Activated T-helper 1 cell treated with anti-CD3 and anti-CD28 coated beads, Interleukin-2, amount 50 U/mL, for 16 hours (primary cell): ENCODE results near the gene E4F1.
"Not testable (repeated sequence)": the region's sequence is repeated elsewhere in the genome, so short reads cannot be mapped to it uniquely, and the experiment has no call there.

ENCODE experiments used
- DNase-seq, 2 donors: peaks; one replicate each; pipeline ENCODE4 v3.0.0-alpha.2; 2020; ENCODE audit warnings: low read depth in 1 of 2, low spot score in 1 of 2

The E4F1 gene

GRCh38 chr16:2243031-2243528 lies 19.7 kb downstream of the E4F1 start:
- DNase-seq: no peak

- DNase-seq: no peak
Observed at GRCh38 chr16:2243781-2244180, 20.4 kb downstream of the E4F1 start.

DNA sequence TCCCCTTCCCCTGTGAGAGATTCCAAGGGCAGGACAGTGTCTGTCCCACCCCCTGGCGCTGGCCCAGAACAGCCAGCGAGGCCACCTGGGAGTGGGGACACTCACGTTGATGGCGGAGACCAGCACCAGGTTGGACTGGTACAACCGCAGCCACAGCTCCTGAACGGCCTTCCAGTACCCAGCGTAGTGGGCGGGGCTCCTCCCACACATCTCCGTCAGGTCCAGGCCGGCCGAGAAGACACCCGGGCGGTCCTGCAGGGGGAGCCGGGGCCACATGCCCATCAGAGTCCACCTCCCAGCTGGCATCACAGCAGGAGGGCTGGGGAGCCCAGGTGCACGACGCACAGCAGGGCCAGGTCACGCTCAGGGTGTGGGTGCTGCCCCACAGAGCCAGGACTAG lies 20.9 kb downstream of the E4F1 start:
- no peak for DNase-seq

DNA sequence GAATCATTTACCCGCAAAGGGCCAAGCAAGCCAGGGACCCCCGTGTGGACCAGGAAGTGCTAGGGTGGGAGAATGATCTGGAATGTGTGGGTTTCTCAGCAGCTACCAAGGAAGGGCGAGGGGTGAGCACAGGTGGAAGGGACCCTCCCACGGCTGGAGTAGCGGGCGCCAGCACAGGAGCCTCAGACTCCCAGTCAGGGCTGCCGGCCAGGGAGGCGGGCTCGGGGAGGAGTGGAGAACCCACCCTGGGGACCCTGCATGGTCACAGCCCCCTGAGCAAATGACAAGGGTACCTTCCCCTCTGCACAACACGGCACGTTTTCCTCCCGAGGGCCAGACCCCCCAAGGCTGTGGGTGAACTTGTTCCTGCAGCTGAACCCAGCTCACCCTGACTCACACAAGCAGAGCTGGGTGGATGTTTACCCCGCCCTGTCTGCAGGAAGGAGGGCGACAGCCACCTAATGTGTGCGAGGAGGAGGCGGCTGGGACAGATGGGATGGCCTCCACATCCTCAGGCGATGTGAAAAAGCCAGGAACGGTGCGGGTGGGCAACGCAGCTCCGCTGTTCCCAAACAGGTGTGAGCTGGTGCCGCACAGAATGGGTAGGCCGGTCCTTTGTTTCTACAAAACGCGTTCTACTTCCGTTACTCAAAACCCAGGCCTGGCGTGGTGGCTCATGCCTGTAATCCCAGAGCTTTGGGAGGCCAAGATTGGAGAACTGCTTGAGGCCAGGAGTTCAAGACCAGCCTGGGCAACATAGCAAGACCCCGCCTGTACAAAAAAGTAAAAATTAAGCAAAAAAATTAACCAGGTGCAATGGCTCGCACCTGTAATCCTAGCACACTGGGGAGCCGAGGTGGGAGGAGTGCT lies 21.8 kb downstream of the E4F1 start:
- no peak for DNase-seq

GRCh38 chr16:2246301-2246885 lies 23.0 kb downstream of the E4F1 start:
- no peak for DNase-seq

GRCh38 chr16:2250652-2251295 lies 27.4 kb downstream of the E4F1 start:
- peak in 1 of 2 donors; percentile 30 for DNase-seq

GRCh38 chr16:2251296-2252111 lies 28.1 kb downstream of the E4F1 start, which contains the start of gene ECI1:
TSS of gene ECI1 (minus strand) at chr16:2251587. CDS start at chr16:2251566, 21 bp downstream.
- DNase-seq: peak; percentile 56 to 72

GRCh38 chr16:2252806-2253148 lies 29.4 kb downstream of the E4F1 start:
- DNase-seq: no peak

DNA sequence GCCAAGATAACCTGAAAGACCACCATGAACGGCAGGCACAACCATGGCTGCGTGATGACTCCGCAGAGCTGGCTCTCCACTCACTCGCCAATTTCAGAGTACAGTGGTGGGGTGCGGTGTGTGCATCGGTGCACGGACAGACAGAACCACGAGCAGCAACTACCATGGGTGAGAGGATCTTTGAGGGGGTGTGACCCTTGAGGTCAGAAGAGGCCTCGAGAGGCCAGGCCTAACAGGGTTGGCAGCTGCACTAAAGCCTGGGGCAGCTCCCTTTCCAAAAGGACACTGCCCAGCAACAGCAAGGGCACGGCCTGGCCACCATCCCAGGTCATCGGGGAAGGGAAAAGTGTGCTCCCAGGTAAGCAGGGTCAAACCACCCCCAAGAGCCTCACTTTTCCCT lies 29.9 kb downstream of the E4F1 start:
- DNase-seq: no peak

GRCh38 chr16:2256531-2257140 lies 33.2 kb downstream of the E4F1 start:
- no peak for DNase-seq

GRCh38 chr16:2257726-2258125 lies 34.3 kb downstream of the E4F1 start:
- no peak for DNase-seq

- DNase-seq: not testable (repeated sequence)
Observed at GRCh38 chr16:2258530-2258929, 35.1 kb downstream of the E4F1 start.

- DNase-seq: no peak
Observed at GRCh38 chr16:2260250-2260649, 36.9 kb downstream of the E4F1 start.

DNA sequence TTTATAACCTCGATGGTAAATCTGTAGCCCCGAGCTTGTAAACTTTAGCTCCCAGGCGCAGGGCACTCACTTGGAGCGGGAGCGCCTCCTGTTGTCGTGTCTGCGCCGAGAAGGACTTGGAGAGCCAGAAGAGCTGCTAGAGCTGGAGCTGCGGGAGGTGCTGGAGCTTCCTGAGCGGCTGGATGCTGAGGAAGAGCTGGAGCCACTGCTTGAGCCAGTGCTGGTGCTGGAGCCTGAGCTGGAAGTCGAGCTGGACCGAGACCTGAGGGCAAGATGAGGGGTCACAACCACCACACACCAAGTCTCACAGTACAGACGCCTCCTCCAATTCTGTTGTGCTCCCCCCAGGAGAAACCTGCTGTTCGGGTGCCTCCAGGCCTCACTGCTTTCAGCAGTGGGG lies 39.6 kb downstream of the E4F1 start:
- not testable (repeated sequence) for DNase-seq

GRCh38 chr16:2266887-2267286 lies 43.5 kb downstream of the E4F1 start:
- DNase-seq: not testable (repeated sequence)

GRCh38 chr16:2267505-2267912 lies 44.1 kb downstream of the E4F1 start:
- DNase-seq: not testable (repeated sequence)

DNA sequence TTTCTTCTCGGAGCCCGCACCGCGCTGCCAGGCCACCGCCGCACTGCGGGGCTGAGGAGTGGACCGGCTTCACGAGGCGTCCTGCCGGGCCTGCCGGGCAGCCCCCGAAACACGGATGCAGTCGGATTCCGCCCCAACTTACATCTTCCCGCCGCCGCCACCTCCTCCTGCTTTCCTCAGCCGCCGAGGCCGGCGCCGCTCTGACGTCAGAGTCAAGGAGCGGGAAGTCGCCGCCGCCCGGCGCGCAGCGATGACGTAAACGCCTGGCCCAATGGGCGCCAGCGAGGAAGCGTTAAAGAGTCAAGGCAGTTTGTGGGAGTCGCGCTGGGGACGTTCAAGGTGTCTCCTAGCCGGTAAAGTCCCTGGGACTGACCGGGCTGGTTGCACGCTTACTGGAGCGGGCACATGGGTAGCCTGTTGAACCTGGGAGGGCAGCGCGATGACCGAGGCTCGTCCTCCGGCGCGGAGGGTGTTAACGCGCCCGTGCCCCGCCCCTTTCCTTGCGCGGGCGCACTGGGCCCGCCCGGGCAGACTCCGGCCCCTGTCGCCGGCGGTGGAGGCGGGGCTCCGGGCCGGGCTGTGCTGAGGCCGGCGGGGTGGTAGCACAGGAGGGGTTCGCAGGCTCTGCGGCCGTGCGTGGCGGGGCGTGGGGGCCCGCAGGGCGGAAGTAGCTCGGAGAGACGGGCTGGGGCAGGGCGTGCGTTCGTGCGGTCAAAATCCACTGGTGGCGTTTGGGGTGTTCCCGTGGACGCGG lies 44.7 kb downstream of the E4F1 start, which contains the start of gene RNPS1:
TSS of gene RNPS1 (minus strand) at position 214 of the 754 bp plus-strand sequence. CDS start 3,483 bp downstream, outside the sequence.
- peak; percentile 95 for DNase-seq

DNA sequence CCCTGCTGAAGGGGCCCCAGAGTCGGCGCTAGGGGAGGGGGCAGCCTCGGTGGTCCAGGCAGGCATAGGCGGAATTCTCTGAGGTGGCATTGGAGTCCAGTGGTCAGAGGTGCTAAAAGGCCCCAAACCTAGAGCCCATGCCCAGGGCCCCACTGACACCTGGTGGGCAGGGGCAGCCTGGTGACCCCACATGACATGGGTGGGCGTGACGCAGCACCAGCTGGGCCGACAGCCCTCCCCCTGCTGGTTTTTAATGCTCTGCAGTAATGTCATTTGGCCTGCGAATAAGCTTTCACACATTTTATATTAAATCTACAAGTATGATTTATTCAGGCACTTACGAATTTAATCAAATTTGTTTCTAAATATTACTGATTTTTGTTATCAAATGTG lies 46.7 kb downstream of the E4F1 start:
- DNase-seq: no peak

GRCh38 chr16:2270588-2271470 lies 47.4 kb downstream of the E4F1 start:
- no peak for DNase-seq
